22Rv1 (cell line): ENCODE data around the gene SLC35E4.

Source experiments
- ZFX ChIP-seq: fragments of 450-650 bp; IDR thresholded peaks from 2 replicates; pipeline ENCODE4 v1.6.1; 2017; ENCODE audit warnings: antibody characterized with exemption, borderline replicate concordance
- TF ChIP-seq, protein P1 (sequence below): fragments of 450-650 bp; IDR thresholded peaks from 2 replicates; pipeline ENCODE4 v1.5.1; 2017; ENCODE audit warnings: mild to moderate bottlenecking

DNA sequence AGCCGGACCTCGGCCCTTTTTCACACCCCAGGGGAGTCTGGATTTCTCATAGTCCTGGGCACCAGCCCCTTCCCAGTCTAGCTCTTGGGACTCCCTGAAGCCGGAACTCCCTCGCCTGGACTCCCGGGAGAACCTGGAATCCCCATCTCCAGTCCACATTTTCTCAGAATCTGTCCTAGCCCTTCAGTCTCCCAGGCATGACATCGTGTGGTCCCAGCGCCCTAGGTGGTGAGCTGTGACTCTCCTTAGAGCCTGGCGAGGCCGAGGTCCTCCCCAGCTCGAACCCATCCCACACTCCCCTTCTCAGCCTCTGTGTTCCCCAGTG lies 32.8 kb downstream of the SLC35E4 start:
- TF ChIP-seq, protein P1, sequence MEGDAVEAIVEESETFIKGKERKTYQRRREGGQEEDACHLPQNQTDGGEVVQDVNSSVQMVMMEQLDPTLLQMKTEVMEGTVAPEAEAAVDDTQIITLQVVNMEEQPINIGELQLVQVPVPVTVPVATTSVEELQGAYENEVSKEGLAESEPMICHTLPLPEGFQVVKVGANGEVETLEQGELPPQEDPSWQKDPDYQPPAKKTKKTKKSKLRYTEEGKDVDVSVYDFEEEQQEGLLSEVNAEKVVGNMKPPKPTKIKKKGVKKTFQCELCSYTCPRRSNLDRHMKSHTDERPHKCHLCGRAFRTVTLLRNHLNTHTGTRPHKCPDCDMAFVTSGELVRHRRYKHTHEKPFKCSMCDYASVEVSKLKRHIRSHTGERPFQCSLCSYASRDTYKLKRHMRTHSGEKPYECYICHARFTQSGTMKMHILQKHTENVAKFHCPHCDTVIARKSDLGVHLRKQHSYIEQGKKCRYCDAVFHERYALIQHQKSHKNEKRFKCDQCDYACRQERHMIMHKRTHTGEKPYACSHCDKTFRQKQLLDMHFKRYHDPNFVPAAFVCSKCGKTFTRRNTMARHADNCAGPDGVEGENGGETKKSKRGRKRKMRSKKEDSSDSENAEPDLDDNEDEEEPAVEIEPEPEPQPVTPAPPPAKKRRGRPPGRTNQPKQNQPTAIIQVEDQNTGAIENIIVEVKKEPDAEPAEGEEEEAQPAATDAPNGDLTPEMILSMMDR, result no peak
- no peak for TF ChIP-seq ZFX
